SK-N-SH (cell line): Measurements from ENCODE around the gene RPS6KA5. TPM values are rescaled to one million over a fixed set of nuclear protein-coding genes. Genes with fewer than 3 reads are reported as not detected.

Experiments used
- CTCF ChIA-PET: fragments of 300-600, 350-600 bp; formaldehyde crosslinking; extraction: SDS; loops from one replicate; lab custom pipeline; 2021; lab: Yijun Ruan, JAX
- POLR2A ChIA-PET: fragments of 350-600 bp; sonication (Branson Sonifier 250); formaldehyde crosslinking; extraction: SDS; loops from one replicate; lab custom pipeline; 2020; ENCODE audit warnings: antibody characterized with exemption, inconsistent platforms; lab: Yijun Ruan, JAX
- DNase-seq: peaks from one replicate; pipeline ENCODE4 v3.0.0; 2012
- H2AFZ ChIP-seq: fragments of 200-600 bp; sonication (generic); 2 replicates; pipeline ENCODE4 v1.8.1; 2016; ENCODE audit warnings: antibody characterized with exemption, mild to moderate bottlenecking, low read depth
- H3F3A ChIP-seq: fragments of 200-600 bp; sonication (generic); replicated peaks from 2 replicates; pipeline ENCODE3; 2016; ENCODE audit warnings: antibody characterized with exemption, mild to moderate bottlenecking; ENCODE audit not compliant: insufficient read depth
- H3K27ac ChIP-seq, 2 experiments: fragments of 200-500 bp in 1 of 2; fragments of 200-600 bp in 1 of 2; sonication (Bioruptor generic) in 1 of 2; sonication (generic), shearing (Covaris generic) in 1 of 2; 2 replicates each; pipeline versions ENCODE4 v1.5.1 to v1.6.1; 2014 to 2016; ENCODE audit warnings: low read depth in 2 of 2, inconsistent platforms in 1 of 2, low read length in 1 of 2, mild to moderate bottlenecking in 1 of 2, mixed read lengths in 1 of 2
- H3K27me3 ChIP-seq: fragments of 200-600 bp; sonication (generic), shearing (Covaris generic); 2 replicates; pipeline ENCODE4 v1.6.1; 2016; ENCODE audit warnings: mixed run types; ENCODE audit not compliant: insufficient read depth
- H3K36me3 ChIP-seq, 2 experiments: fragments of 200-500 bp in 1 of 2; fragments of 200-600 bp in 1 of 2; sonication (Bioruptor generic) in 1 of 2; sonication (generic) in 1 of 2; replicated peaks in 1 of 2; 2 replicates each; pipeline versions ENCODE3 to v1.5.1; 2014 to 2016; ENCODE audit warnings: low read length in 1 of 2, mild to moderate bottlenecking in 1 of 2; ENCODE audit not compliant: insufficient read depth in 2 of 2, control insufficient read depth in 1 of 2
- H3K4me1 ChIP-seq, 2 experiments: fragments of 200-500 bp in 1 of 2; fragments of 200-600 bp in 1 of 2; sonication (Bioruptor generic) in 1 of 2; sonication (generic), shearing (Covaris generic) in 1 of 2; 2 replicates each; pipeline versions ENCODE4 v1.5.1 to v1.6.1; 2014 to 2016; ENCODE audit warnings: low read depth in 1 of 2, low read length in 1 of 2, mixed run types in 1 of 2; ENCODE audit not compliant: insufficient read depth in 2 of 2, control insufficient read depth in 1 of 2
- H3K4me2 ChIP-seq: fragments of 200-600 bp; sonication (generic), shearing (Covaris generic); 2 replicates; pipeline ENCODE4 v1.6.1; 2017; ENCODE audit warnings: mixed run types
- H3K4me3 ChIP-seq, 2 experiments: fragments of 200-500 bp in 1 of 2; fragments of 200-600 bp in 1 of 2; sonication (Bioruptor generic) in 1 of 2; sonication (generic), shearing (Covaris generic) in 1 of 2; 2 replicates each; pipeline versions ENCODE4 v1.5.1 to v1.8.1; 2014 to 2016; ENCODE audit warnings: low read depth in 2 of 2, inconsistent platforms in 1 of 2, low read length in 1 of 2, mild to moderate bottlenecking in 1 of 2, mixed read lengths in 1 of 2, moderate library complexity in 1 of 2
- H3K79me2 ChIP-seq: fragments of 200-600 bp; sonication (generic); 2 replicates; pipeline ENCODE4 v1.8.1; 2017; ENCODE audit warnings: mild to moderate bottlenecking; ENCODE audit not compliant: insufficient read depth
- H3K9ac ChIP-seq: fragments of 200-600 bp; sonication (generic); 2 replicates; pipeline ENCODE4 v1.6.1; 2017; ENCODE audit warnings: mixed run types
- H3K9me2 ChIP-seq: fragments of 200-600 bp; sonication (generic); 2 replicates; pipeline ENCODE4 v1.6.1; 2017; ENCODE audit warnings: mixed run types
- H3K9me3 ChIP-seq: fragments of 200-600 bp; sonication (generic); 2 replicates; pipeline ENCODE4 v1.6.1; 2017; ENCODE audit warnings: mixed run types, mild to moderate bottlenecking, moderate library complexity
- H4K20me1 ChIP-seq: fragments of 200-600 bp; sonication (generic); 2 replicates; pipeline ENCODE4 v1.6.1; 2017; ENCODE audit warnings: mild to moderate bottlenecking, mixed run types; ENCODE audit not compliant: insufficient read depth
- EP300 ChIP-seq, 2 experiments: IDR thresholded peaks; 2 replicates each; pipeline versions ENCODE4 v1.4.0 to v1.6.1; 2012; ENCODE audit warnings: borderline replicate concordance in 1 of 2, low read depth in 1 of 2, low read length in 1 of 2
- FOSL2 ChIP-seq: IDR thresholded peaks from 2 replicates; pipeline ENCODE4 v1.4.0; 2012; ENCODE audit warnings: low read depth, mild to moderate bottlenecking, moderate library complexity, borderline replicate concordance
- GABPA ChIP-seq: IDR thresholded peaks from 2 replicates; pipeline ENCODE4 v1.4.0; 2012; ENCODE audit warnings: low read depth, mild to moderate bottlenecking
- MXI1 ChIP-seq: IDR thresholded peaks from 2 replicates; pipeline ENCODE4 v1.6.1; 2012; ENCODE audit warnings: mild to moderate bottlenecking, low read depth, low read length, improper control_type of control experiment
- POLR2AphosphoS5 ChIP-seq: IDR thresholded peaks from 2 replicates; pipeline ENCODE4 v1.6.1; 2012; ENCODE audit warnings: low read depth, low read length
- RAD21 ChIP-seq: IDR thresholded peaks from 2 replicates; pipeline ENCODE4 v1.6.1; 2012; ENCODE audit warnings: mild to moderate bottlenecking, low read length
- SIN3A ChIP-seq: IDR thresholded peaks from 2 replicates; pipeline ENCODE4 v1.6.1; 2012; ENCODE audit warnings: low read depth, mild to moderate bottlenecking, low read length, moderate library complexity, borderline replicate concordance
- TCF12 ChIP-seq: IDR thresholded peaks from 2 replicates; pipeline ENCODE4 v1.4.0; 2012
- YY1 ChIP-seq: IDR thresholded peaks from 2 replicates; pipeline ENCODE4 v1.4.0; 2012; ENCODE audit warnings: low read depth, mild to moderate bottlenecking
- WGBS: methylation state at CpG from one replicate; pipeline ENCODE4 v1.1.6; 2017; ENCODE audit warnings: low lambda C conversion rate; 5-methylcytosine and 5-hydroxymethylcytosine counted together
- polyA plus RNA-seq, 3 experiments: library from polyadenylated mRNA; depleted of rRNA; stranded (reverse); fragments of >200 nt; gene quantifications; 2 replicates each; pipeline ENCODE4 v1.2.3, GENCODE V29; 2012
- TF ChIP-seq, protein P1 (sequence below): IDR thresholded peaks from 2 replicates; pipeline ENCODE4 v1.4.0; 2012; ENCODE audit warnings: low read depth
- TF ChIP-seq, protein P2 (sequence below): IDR thresholded peaks from 2 replicates; pipeline ENCODE4 v1.4.0; 2012; ENCODE audit warnings: low read depth, borderline replicate concordance

The RPS6KA5 gene
- polyA plus RNA-seq, 1 of the 3 experiments (the other 2 are of a cell fraction) = 0.67 TPM

DNA sequence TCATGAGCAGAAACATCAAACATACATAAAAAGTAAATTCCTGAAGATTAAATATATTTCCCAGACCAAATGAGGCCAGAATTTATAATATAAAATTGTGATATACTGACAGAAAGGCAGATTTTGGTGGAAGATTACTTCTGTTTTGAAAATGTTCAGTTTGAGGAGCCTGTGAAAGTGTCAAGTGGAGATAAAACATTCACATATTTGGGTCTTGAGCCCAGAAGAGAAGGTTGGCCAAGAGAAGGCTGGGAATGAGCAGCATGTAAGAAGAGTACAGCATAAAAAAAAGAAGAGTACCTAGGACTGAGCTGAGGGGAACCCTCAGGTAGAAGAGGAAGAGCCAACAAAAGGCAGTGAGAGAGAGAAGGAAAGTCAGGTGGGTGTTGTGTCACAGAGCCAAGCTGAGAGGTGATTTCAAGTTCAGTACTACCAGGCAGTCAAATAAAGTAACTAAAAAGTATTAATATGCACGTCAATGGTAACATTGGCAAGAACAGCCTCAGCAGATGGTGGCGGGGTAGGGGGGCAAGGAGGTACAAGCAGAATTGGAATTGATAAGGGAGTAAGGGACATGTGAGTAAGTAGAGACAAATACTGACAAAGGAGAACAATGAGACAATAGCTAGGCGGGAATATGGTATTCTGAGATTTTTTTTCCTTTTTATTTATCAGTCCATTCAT, 123.5 kb downstream of the RPS6KA5 start:
- no peak overlapping the region for H3K4me2 ChIP-seq
- H3F3A ChIP-seq = no peaks in the 10 kb centered on the region
- H3K27me3 ChIP-seq = no peaks in the 10 kb centered on the region
- no peak for DNase-seq
- H3K4me3 ChIP-seq = no peak overlapping the region
- no peaks in the 10 kb centered on the region for H3K9me3 ChIP-seq
- H3K36me3 ChIP-seq = no peaks in the 10 kb centered on the region
- H2AFZ ChIP-seq = no peak overlapping the region
- H3K79me2 ChIP-seq = no peaks in the 10 kb centered on the region
- no peak overlapping the region for H3K9ac ChIP-seq
- no peak overlapping the region for H3K27ac ChIP-seq
- ChIA-PET POLR2A (no interaction called here), CTCF (no interaction called here)
- no peaks in the 10 kb centered on the region for H3K4me1 ChIP-seq
- TF ChIP-seq, protein P1, sequence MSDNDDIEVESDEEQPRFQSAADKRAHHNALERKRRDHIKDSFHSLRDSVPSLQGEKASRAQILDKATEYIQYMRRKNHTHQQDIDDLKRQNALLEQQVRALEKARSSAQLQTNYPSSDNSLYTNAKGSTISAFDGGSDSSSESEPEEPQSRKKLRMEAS = no peak
- H4K20me1 ChIP-seq = no peaks in the 10 kb centered on the region
- 67% methylated on average over 3 of the region's 3 CpGs for WGBS
- H3K9me2 ChIP-seq = no peaks in the 10 kb centered on the region

DNA sequence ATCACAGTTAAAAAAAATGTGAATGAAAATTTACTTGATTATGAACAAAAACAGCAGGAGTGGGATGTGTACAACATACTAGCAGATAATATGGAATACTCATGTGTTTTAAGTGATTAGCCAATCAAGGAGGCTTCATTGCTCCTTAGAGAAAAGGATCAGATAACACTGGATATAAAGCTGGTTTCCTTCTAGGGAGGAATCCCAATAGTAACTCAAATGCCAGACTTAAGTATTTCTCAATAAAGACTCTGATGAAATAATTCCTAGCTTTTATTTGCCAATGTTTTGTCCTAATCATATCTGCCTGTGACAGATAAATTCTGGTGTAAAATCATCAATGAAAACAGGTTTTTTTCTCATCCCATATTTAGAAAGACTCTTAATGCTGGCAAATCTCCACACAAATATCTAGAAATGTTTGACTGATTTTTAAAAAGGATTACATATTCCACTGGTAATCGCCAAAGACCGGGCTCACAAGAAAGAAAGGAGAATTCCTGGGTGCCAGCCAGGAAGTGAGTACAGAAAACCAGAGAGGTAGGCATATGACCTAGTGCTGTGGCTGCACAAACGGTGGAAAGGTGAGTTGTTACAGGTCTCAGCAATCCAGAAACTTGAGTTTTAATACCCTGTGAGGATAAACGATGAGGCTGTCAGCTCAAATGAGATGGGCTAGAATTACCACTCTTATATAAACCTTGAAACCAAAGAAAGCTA, 135.7 kb downstream of the RPS6KA5 start:
- Histone ChIP-seq H4K20me1 (no peaks in the 10 kb centered on the region), H3K4me2 (no peak overlapping the region), H3K27ac (no peak overlapping the region), H3K4me3 (no peak overlapping the region), H3K9ac (no peak overlapping the region), H3K9me3 (no peaks in the 10 kb centered on the region; the same call in 1 of the 2 replicates), H2AFZ (no peak overlapping the region), H3K9me2 (no peaks in the 10 kb centered on the region), H3K27me3 (no peaks in the 10 kb centered on the region), H3K36me3 (no peaks in the 10 kb centered on the region), H3K79me2 (no peaks in the 10 kb centered on the region), H3F3A (no peaks in the 10 kb centered on the region), H3K4me1 (peaks cover 0 to 4% of the 10 kb centered on the region in 2 experiments; a peak in 1 of 4 replicates)
- POLR2A ChIA-PET = no interaction called here
- CTCF ChIA-PET = interaction anchor here (4.6 kb wide), 1 partner anchor 21 kb away, joined by 21 read pairs; no protein-coding TSS in a partner anchor
- no peak for TF ChIP-seq TCF12
- TF ChIP-seq FOSL2 = no peak
- TF ChIP-seq RAD21 = no peak
- TF ChIP-seq EP300 (IDR thresholded peaks at IDR 0.05; ENCODE audit: borderline replicate concordance in 1 of 2, low read depth in 1 of 2, low read length in 1 of 2) = no peak
- no peak for TF ChIP-seq SIN3A
- TF ChIP-seq GABPA = no peak
- no peak for TF ChIP-seq POLR2AphosphoS5
- TF ChIP-seq, protein P1 = no peak
- no peak for TF ChIP-seq MXI1
- TF ChIP-seq, protein P2, sequence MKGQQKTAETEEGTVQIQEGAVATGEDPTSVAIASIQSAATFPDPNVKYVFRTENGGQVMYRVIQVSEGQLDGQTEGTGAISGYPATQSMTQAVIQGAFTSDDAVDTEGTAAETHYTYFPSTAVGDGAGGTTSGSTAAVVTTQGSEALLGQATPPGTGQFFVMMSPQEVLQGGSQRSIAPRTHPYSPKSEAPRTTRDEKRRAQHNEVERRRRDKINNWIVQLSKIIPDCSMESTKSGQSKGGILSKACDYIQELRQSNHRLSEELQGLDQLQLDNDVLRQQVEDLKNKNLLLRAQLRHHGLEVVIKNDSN = no peak
- TF ChIP-seq YY1 = no peak
- WGBS = 68% methylated on average over 4 of the region's 4 CpGs
- DNase-seq = no peak
